Activated effector memory CD4-positive, alpha-beta T cell treated with Interleukin-2 at 50 U/mL for 16 hours (primary cell): ENCODE measurements around the gene SPSB1.

Experiments used
- DNase-seq: peaks from one replicate; pipeline ENCODE4 v3.0.0-alpha.2; 2020

Gene SPSB1

GRCh38 chr1:9302745-9303524 is 10.2 kb downstream of the SPSB1 start:
- DNase-seq, result no peak

GRCh38 chr1:9303916-9304315 is 11.2 kb downstream of the SPSB1 start:
- DNase-seq, result no peak

- DNase-seq, result no peak
Observed at GRCh38 chr1:9305216-9305615, 12.5 kb downstream of the SPSB1 start.

GRCh38 chr1:9306006-9306405 is 13.3 kb downstream of the SPSB1 start:
- DNase-seq, result no peak

GRCh38 chr1:9307303-9307702 is 14.6 kb downstream of the SPSB1 start:
- DNase-seq, result no peak

- DNase-seq, result no peak
Observed at GRCh38 chr1:9308236-9308785, 15.6 kb downstream of the SPSB1 start.

- DNase-seq, result no peak
Observed at GRCh38 chr1:9309080-9309479, 16.4 kb downstream of the SPSB1 start.

- no peak for DNase-seq
Observed at GRCh38 chr1:9309991-9310390, 17.3 kb downstream of the SPSB1 start.

- DNase-seq, result no peak
Observed at GRCh38 chr1:9311029-9311428, 18.3 kb downstream of the SPSB1 start.

GRCh38 chr1:9311479-9311878 is 18.8 kb downstream of the SPSB1 start:
- DNase-seq, result no peak

GRCh38 chr1:9312168-9312720 is 19.6 kb downstream of the SPSB1 start:
- no peak for DNase-seq

- DNase-seq, result no peak
Observed at GRCh38 chr1:9313576-9313975, 20.9 kb downstream of the SPSB1 start.

- no peak for DNase-seq
Observed at GRCh38 chr1:9314111-9314510, 21.4 kb downstream of the SPSB1 start.

- DNase-seq, result no peak
Observed at GRCh38 chr1:9314711-9315379, 22.2 kb downstream of the SPSB1 start.

GRCh38 chr1:9315411-9316079 is 22.9 kb downstream of the SPSB1 start:
- no peak for DNase-seq

GRCh38 chr1:9316080-9316444 is 23.4 kb downstream of the SPSB1 start:
- no peak for DNase-seq

- DNase-seq, result no peak
Observed at GRCh38 chr1:9316512-9316911, 23.8 kb downstream of the SPSB1 start.

- DNase-seq, result no peak
Observed at GRCh38 chr1:9317072-9317471, 24.4 kb downstream of the SPSB1 start.

GRCh38 chr1:9317591-9318417 is 25.1 kb downstream of the SPSB1 start:
- DNase-seq, result no peak

GRCh38 chr1:9319208-9319788 is 26.6 kb downstream of the SPSB1 start:
- no peak for DNase-seq

GRCh38 chr1:9319789-9320519 is 27.3 kb downstream of the SPSB1 start:
- DNase-seq, result no peak
